HAP-1 (cell line): ENCODE measurements around the gene NLGN4Y.

Source experiments
- DNase-seq, 2 experiments: peaks; one replicate each; pipeline ENCODE4 v3.0.0-alpha.2; 2016 to 2020; ENCODE audit warnings: low spot score in 2 of 2
- H3K27me3 ChIP-seq: fragments of 250-450 bp; sonication (Bioruptor Pico); 2 replicates; pipeline ENCODE4 v1.5.1; 2020; ENCODE audit warnings: low read depth, mild to moderate bottlenecking, moderate library complexity
- H3K36me3 ChIP-seq: fragments of 250-450 bp; sonication (Bioruptor Pico); replicated peaks from 2 replicates; pipeline ENCODE4 v1.5.1; 2020; ENCODE audit warnings: mild to moderate bottlenecking
- H3K4me1 ChIP-seq: fragments of 250-450 bp; sonication (Bioruptor Pico); 2 replicates; pipeline ENCODE4 v1.5.1; 2020; ENCODE audit warnings: mild to moderate bottlenecking
- H3K4me3 ChIP-seq: fragments of 250-450 bp; sonication (Bioruptor Pico); 2 replicates; pipeline ENCODE4 v1.5.1; 2020; ENCODE audit warnings: mild to moderate bottlenecking, moderate library complexity
- H3K9me3 ChIP-seq: fragments of 250-450 bp; sonication (Bioruptor Pico); 2 replicates; pipeline ENCODE4 v1.5.1; 2020; ENCODE audit warnings: mild to moderate bottlenecking, moderate library complexity
- in situ Hi-C: fragments of 300-500 bp; cut with MboI; formaldehyde crosslinking; loops from 3 replicates; pipeline ENCODE4 v1.14.3; 2020; ENCODE audit warnings: low sequenced_read_pairs, inconsistent platforms, mixed read lengths

Gene NLGN4Y

GRCh38 chrY:14762903-14763302 is 238.6 kb downstream of the NLGN4Y start:
- Histone ChIP-seq H3K27me3 (no peaks in the 10 kb centered on the region), H3K4me3 (no peak overlapping the region), H3K36me3 (no peaks in the 10 kb centered on the region), H3K9me3 (no peaks in the 10 kb centered on the region), H3K4me1 (no peaks in the 10 kb centered on the region)
- in situ Hi-C loops: no loop called here
- DNase-seq: no peak

DNA sequence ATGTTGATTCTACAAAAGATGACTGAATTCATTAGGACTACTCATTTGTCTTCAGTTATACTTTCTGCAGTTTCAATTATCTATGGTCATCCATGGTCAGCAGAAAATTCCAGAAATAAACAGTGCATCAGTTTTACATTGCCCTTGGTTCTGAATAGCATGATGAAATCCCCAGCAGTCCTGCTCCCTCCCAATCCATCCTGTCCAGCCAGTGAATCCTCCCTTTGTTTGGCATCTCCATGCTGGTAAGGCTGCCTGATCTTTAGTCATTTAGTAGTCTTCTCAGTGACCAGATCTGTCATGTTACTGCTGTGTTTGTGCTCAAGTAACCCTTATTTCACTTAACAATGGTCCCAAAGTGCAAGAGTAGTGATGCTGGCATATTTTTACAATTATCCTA is 239.3 kb downstream of the NLGN4Y start:
- H3K36me3 ChIP-seq: no peaks in the 10 kb centered on the region
- H3K4me3 ChIP-seq: no peak overlapping the region
- DNase-seq: no peak
- no peaks in the 10 kb centered on the region for H3K4me1 ChIP-seq
- H3K27me3 ChIP-seq: no peaks in the 10 kb centered on the region
- H3K9me3 ChIP-seq: no peaks in the 10 kb centered on the region
- in situ Hi-C loops: no loop called here

DNA sequence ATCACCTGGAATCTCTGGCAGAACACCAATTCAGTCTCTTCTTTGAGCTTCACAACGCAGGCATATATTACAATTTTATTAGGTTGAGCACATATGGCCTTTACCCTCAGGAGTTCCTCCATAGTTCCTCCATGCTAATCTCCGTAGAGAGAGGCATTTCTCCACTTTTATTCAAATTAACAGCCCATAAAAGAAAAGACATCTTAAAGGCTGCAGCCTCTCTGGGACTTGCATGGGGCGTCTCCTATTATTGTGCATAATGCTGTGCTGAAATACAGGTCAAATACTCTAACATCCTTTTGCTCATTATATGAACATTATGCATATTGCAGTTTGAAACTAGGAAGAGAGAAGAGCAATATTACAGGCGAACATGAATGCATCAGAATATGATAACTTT is 253.9 kb downstream of the NLGN4Y start:
- no peak overlapping the region for H3K4me3 ChIP-seq
- no peaks in the 10 kb centered on the region for H3K27me3 ChIP-seq
- H3K36me3 ChIP-seq: no peaks in the 10 kb centered on the region
- no peaks in the 10 kb centered on the region for H3K4me1 ChIP-seq
- no peaks in the 10 kb centered on the region for H3K9me3 ChIP-seq
- in situ Hi-C loops: no loop called here
- no peak for DNase-seq

DNA sequence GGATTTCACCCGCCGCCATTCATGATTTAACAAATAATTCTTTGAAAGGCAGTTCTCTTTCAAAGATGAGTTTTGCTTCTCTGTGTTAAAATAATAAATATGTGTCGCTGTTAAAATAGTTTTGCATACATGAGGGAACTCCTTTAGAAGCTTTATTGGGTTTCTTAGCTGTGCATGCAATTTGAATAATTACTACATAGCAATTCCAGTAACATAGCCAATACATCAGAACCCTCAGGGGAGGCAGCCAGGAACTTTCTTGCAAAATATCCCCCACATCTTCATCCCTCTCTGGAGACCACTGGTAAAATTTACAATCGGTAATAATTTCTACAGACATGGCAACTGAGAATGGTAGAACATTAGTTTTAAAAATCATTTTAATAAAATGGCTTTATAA is 268.8 kb downstream of the NLGN4Y start:
- in situ Hi-C loops: no loop called here
- no peaks in the 10 kb centered on the region for H3K36me3 ChIP-seq
- DNase-seq: no peak
- no peak overlapping the region for H3K4me3 ChIP-seq
- H3K9me3 ChIP-seq: no peaks in the 10 kb centered on the region
- no peaks in the 10 kb centered on the region for H3K4me1 ChIP-seq
- H3K27me3 ChIP-seq: no peaks in the 10 kb centered on the region

DNA sequence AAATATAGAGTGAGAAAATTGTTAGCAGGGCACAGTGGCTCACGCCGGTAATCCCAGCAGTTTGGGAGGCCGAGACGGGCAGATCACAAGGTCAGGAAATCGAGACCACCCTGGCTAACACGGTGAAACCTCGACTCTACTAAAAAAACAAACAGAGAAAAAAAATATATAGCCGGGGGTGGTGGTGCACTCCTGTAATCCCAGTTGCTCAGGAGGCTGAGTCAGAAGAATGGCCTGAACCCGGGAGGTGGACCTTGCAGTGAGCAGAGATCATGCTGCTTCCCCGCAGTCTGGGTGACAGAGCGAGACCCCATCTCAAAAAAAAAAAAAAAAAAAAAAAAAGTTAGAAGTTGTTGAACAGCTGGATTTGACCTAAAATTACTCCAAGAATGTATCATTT is 269.3 kb downstream of the NLGN4Y start:
- H3K4me3 ChIP-seq: no peak overlapping the region
- no peak for DNase-seq
- no peaks in the 10 kb centered on the region for H3K27me3 ChIP-seq
- H3K36me3 ChIP-seq: no peaks in the 10 kb centered on the region
- in situ Hi-C loops: no loop called here
- no peaks in the 10 kb centered on the region for H3K9me3 ChIP-seq
- no peaks in the 10 kb centered on the region for H3K4me1 ChIP-seq

- Histone ChIP-seq H3K27me3 (no peaks in the 10 kb centered on the region), H3K4me3 (no peak overlapping the region), H3K9me3 (no peaks in the 10 kb centered on the region), H3K36me3 (no peaks in the 10 kb centered on the region), H3K4me1 (no peaks in the 10 kb centered on the region)
- no peak for DNase-seq
- in situ Hi-C loops: no loop called here
Observed at GRCh38 chrY:14798010-14798409, 273.7 kb downstream of the NLGN4Y start.

GRCh38 chrY:14801096-14801495 is 276.8 kb downstream of the NLGN4Y start:
- no peak for DNase-seq
- in situ Hi-C loops: no loop called here
- no peak overlapping the region for H3K4me3 ChIP-seq
- no peaks in the 10 kb centered on the region for H3K36me3 ChIP-seq
- no peaks in the 10 kb centered on the region for H3K9me3 ChIP-seq
- H3K4me1 ChIP-seq: no peaks in the 10 kb centered on the region
- no peaks in the 10 kb centered on the region for H3K27me3 ChIP-seq

GRCh38 chrY:14802125-14802524 is 277.8 kb downstream of the NLGN4Y start:
- no peaks in the 10 kb centered on the region for H3K27me3 ChIP-seq
- H3K4me3 ChIP-seq: no peak overlapping the region
- H3K36me3 ChIP-seq: no peaks in the 10 kb centered on the region
- no peaks in the 10 kb centered on the region for H3K9me3 ChIP-seq
- no peak for DNase-seq
- no peaks in the 10 kb centered on the region for H3K4me1 ChIP-seq
- in situ Hi-C loops: no loop called here

- no peak overlapping the region for H3K4me3 ChIP-seq
- no peaks in the 10 kb centered on the region for H3K4me1 ChIP-seq
- no peaks in the 10 kb centered on the region for H3K9me3 ChIP-seq
- no peak for DNase-seq
- in situ Hi-C loops: no loop called here
- H3K27me3 ChIP-seq: no peaks in the 10 kb centered on the region
- H3K36me3 ChIP-seq: no peaks in the 10 kb centered on the region
Observed at GRCh38 chrY:14804041-14804440, 279.7 kb downstream of the NLGN4Y start.

DNA sequence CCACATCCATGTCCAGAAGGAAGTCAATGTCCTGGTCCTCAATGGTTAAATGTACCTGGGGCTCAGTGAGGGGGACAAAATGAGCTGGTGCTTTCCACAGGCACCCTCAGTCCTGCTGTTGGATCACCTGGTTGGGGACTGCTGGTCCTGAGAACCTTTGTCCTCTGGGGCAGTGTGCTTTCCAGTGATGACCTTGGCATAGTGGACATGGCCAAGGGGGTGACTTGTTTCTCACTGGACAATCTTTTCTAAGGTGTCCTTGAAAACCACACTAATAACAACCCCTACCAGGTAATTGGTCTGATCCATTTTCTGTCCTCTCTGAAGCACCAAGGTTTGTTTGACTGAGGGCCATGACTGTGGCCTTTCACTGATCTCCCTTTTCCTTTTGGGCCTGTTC is 294.1 kb downstream of the NLGN4Y start:
- Histone ChIP-seq H3K4me3 (no peak overlapping the region), H3K9me3 (no peaks in the 10 kb centered on the region), H3K4me1 (no peaks in the 10 kb centered on the region), H3K27me3 (no peaks in the 10 kb centered on the region), H3K36me3 (no peaks in the 10 kb centered on the region)
- DNase-seq: no peak
- in situ Hi-C loops: no loop called here

- Histone ChIP-seq H3K4me1 (no peaks in the 10 kb centered on the region), H3K4me3 (no peak overlapping the region), H3K36me3 (no peaks in the 10 kb centered on the region), H3K9me3 (no peaks in the 10 kb centered on the region), H3K27me3 (no peaks in the 10 kb centered on the region)
- in situ Hi-C loops: no loop called here
- DNase-seq: no peak
Observed at GRCh38 chrY:14822201-14822600, 297.9 kb downstream of the NLGN4Y start.

DNA sequence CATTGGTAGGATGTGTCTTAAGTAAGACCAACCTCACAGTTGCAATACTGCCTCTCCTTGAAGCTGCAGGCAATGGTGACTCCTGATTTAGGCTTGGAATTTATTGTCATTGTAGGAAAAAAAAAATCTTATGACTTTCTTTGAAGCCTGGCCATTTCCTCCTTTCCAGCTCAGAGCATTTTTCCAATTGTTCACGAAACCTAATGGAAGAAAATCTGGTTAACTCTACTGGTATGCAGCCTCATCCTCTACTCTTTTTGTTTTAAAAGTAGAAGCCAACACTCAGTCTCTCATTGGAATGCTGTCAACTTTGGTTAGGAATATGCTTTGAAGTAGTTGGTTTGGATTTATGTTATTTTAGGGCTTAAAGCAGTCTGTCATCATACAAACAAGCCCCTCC is 298.6 kb downstream of the NLGN4Y start:
- in situ Hi-C loops: no loop called here
- no peaks in the 10 kb centered on the region for H3K36me3 ChIP-seq
- no peak overlapping the region for H3K4me3 ChIP-seq
- no peaks in the 10 kb centered on the region for H3K27me3 ChIP-seq
- no peak for DNase-seq
- no peaks in the 10 kb centered on the region for H3K9me3 ChIP-seq
- no peaks in the 10 kb centered on the region for H3K4me1 ChIP-seq

DNA sequence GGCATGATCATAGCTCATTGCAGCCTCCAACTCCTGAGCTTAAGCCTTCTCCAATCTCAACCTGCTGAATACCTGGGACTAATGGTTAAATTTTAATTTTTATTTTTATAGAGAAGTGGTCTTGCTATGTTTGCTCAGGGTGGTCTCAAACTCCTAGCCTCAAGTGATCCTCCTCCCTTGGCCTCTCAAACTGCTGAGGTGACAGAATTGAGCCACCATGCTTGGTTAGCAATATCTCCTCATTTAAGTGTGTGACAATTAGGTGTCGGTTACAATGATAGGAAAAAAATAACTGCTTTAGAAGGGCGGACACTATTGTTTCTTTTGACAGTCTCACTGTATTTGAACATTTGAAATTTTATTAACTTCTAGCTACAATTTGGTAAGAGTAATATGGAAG is 300.3 kb downstream of the NLGN4Y start:
- no peaks in the 10 kb centered on the region for H3K36me3 ChIP-seq
- H3K9me3 ChIP-seq: no peaks in the 10 kb centered on the region
- no peaks in the 10 kb centered on the region for H3K27me3 ChIP-seq
- no peaks in the 10 kb centered on the region for H3K4me1 ChIP-seq
- in situ Hi-C loops: no loop called here
- H3K4me3 ChIP-seq: no peak overlapping the region
- no peak for DNase-seq

DNA sequence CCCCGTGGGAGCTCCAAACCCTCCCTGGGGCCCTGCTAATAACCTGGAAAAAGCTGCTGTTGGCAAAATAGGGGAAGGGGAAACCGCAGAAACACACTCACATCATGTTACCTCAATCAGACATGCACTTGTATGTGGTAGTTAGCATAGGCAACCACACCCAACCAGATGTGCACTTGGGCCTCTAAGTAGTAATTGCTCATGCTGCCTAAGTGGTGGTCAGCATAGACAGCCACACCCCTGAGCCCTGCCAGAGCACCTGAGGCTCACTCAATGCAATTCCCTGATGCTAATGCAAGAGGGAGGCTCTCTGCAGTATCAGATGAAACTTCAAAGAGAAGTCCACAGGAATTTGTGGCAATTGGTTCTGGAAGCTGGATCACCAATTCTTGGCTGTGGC is 301.4 kb downstream of the NLGN4Y start:
- no peak for DNase-seq
- in situ Hi-C loops: no loop called here
- no peak overlapping the region for H3K4me3 ChIP-seq
- no peaks in the 10 kb centered on the region for H3K4me1 ChIP-seq
- H3K9me3 ChIP-seq: no peaks in the 10 kb centered on the region
- no peaks in the 10 kb centered on the region for H3K27me3 ChIP-seq
- no peaks in the 10 kb centered on the region for H3K36me3 ChIP-seq

DNA sequence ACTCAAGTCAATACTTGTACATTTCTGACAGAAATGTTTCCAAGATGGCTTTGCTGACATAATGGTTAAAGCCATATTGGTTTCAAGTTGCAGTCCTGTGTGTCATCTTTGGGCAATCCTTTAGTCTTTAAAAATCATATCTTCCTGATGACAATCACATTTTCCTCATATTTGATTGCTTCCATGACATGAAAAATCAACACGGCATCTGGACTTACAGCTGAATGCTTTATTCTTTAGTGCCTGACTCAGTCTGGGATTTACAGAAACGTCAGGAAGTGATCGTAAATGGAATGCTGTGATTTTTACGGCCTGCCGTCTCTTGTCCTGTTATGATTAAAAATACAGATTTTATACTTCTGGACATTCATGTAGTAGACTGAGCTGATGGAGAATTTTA is 304.2 kb downstream of the NLGN4Y start:
- Histone ChIP-seq H3K4me1 (no peaks in the 10 kb centered on the region), H3K27me3 (no peaks in the 10 kb centered on the region), H3K36me3 (no peaks in the 10 kb centered on the region), H3K9me3 (no peaks in the 10 kb centered on the region), H3K4me3 (no peak overlapping the region)
- in situ Hi-C loops: no loop called here
- DNase-seq: no peak
